Ovary (tissue), 3 donors: Measurements from ENCODE around the gene ITGB2.

Experiments
- CTCF ChIP-seq, 3 donors: fragments of 450-650 bp in 2 of 3; fragments of 200-600 bp in 1 of 3; IDR thresholded peaks; one replicate each; pipeline versions ENCODE4 v1.5.1 to v1.8.0; 2016 to 2022; ENCODE audit warnings: antibody characterized with exemption in 3 of 3, mild to moderate bottlenecking in 1 of 3
- POLR2A ChIP-seq: fragments of 450-650 bp; IDR thresholded peaks from one replicate; pipeline ENCODE4 v1.6.1; 2017; ENCODE audit warnings: antibody characterized with exemption, mild to moderate bottlenecking, moderate library complexity
- donor health status: DM: no; HTN: no; CAD: no.

GRCh38 chr21:44858791-44859190 lies 61.9 kb downstream of the ITGB2 start:
- TF ChIP-seq CTCF (IDR thresholded peaks at IDR 0.05) (no peak), POLR2A (no peak)
